HG02840 (cell line): ENCODE results near the gene GPR68.
"Not testable (repeated sequence)": the region's sequence is repeated elsewhere in the genome, so short reads cannot be mapped to it uniquely, and the experiment has no call there.

Experiments
- ATAC-seq: cut with Tn5 transposase; IDR thresholded peaks from one replicate; pipeline ENCODE4 v1.9.1; 2021; ENCODE audit warnings: mild to moderate bottlenecking, moderate library complexity, moderate number of reproducible peaks; ENCODE audit not compliant: unreplicated experiment, low FRiP score

The GPR68 gene

DNA sequence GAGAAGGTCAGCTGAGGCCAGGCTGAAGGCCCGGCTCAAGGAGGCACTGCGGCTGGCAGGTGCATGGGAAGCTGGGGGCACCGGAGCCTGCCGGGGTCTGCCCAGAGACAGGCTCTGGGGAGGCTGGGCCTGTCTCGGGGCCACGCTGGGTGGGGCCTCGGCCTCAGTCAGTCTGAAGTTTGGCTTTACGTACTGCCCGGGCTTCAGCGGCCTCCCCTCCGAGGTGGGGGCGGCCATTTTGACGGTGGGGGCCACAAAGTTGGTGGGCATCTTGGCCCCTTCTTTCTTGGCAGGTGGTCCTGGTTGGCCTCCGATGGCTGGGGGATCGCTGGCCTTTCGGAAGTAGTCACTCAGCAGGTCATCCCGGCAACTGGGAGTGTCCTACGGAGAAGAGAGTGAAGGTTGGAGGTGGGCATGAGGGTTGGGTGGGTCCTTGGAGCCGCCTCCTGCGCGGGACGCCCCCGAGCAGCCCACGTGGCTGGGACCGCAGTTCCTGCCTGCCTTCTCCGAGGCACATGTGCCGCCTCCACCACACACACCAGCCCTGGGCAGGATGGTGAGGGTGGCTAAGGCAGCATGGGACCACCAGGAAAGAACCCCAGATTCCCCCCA, 28.9 kb upstream of the GPR68 start:
- no peak for ATAC-seq

DNA sequence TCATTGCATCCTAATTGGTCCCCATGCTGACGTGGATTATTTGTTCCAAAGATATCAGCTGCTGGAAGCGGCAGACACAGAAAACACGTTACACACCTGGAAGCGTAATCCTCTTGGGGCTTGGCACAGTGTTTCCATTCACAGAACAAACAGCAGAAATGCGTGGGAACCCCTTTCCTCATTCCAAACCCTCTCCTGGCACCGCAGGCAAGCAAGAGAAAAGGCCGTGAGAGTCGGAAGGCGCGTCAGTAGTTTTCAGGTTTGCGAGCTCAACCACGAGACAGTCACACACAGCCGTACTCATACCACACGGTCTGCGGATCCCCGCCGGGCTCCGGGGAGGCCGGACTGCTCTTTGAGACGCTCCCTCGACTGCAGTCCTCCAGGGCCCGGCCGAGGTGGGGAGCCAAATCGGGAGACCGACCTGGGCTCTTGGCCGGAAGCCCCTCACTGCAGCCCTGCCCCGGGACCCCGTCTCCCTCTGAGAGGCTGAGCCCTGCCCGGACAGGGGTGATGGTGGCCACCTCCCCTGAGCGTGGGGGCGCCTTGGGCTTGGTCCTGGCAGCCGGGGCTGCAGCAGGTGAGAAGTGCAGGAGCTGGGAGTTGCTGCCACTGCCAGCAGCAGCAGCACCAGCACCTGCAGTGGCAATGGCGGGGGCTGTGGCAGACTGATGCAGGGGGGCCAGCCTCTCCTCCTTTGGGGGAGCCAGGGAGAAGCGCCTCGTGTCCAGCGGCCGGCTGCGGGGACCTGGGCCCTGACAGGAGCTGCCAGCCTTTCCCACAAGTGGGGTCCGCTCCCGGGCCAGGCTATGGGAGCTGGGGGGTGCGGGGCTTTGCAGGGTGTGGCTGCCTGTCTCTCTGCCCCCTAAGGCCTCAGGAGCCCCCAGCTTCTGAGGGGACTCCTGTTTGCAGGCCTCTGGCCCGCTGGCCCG, 28.1 kb upstream of the GPR68 start:
- ATAC-seq, result no peak

GRCh38 chr14:91271639-91272038, 27.1 kb upstream of the GPR68 start:
- ATAC-seq, result no peak

GRCh38 chr14:91270619-91271018, 26.1 kb upstream of the GPR68 start:
- no peak for ATAC-seq

DNA sequence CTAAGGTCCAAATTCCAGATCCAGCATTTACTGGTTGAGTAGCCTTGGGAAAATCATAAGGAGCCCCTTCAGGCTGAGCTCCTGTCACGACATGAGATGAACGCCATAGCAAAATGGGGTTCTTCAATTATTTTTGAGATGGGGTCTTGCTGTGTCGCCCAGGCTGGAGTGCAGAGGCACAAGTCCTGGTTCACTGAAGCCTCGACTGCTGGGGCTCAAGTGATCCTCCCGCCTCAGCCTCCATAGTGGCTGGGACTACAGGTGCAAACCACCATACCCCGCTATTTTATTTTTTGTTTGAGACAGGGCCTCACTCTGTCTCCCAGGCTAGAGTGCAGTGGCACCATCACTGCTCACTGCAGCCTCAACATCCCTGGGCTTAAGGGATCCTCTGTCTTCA, 25.7 kb upstream of the GPR68 start:
- ATAC-seq, result no peak

- no peak for ATAC-seq
Observed at GRCh38 chr14:91269076-91269991, 24.8 kb upstream of the GPR68 start.

GRCh38 chr14:91267965-91268437, 23.5 kb upstream of the GPR68 start:
- ATAC-seq, result no peak

DNA sequence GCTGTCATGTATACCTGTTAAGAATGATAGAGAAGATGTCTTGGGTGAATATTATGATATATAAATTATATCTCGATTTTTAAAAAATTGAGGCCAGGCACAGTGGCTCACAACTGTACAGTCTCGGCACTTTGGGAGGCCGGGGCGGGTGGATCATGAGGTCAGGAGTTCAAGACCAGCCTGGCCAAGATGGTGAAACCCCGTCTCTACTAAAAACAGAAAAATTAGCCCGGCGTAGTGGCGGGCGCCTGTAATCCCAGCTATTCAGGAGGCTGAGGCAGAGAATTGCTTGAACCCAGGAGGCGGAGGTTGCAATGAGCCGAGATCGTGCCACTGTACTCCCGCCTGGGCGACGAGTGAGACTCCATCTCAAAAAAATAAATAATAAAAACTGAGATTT, 21.8 kb upstream of the GPR68 start:
- ATAC-seq, result not testable (repeated sequence)

GRCh38 chr14:91265404-91265803, 20.9 kb upstream of the GPR68 start:
- no peak for ATAC-seq

DNA sequence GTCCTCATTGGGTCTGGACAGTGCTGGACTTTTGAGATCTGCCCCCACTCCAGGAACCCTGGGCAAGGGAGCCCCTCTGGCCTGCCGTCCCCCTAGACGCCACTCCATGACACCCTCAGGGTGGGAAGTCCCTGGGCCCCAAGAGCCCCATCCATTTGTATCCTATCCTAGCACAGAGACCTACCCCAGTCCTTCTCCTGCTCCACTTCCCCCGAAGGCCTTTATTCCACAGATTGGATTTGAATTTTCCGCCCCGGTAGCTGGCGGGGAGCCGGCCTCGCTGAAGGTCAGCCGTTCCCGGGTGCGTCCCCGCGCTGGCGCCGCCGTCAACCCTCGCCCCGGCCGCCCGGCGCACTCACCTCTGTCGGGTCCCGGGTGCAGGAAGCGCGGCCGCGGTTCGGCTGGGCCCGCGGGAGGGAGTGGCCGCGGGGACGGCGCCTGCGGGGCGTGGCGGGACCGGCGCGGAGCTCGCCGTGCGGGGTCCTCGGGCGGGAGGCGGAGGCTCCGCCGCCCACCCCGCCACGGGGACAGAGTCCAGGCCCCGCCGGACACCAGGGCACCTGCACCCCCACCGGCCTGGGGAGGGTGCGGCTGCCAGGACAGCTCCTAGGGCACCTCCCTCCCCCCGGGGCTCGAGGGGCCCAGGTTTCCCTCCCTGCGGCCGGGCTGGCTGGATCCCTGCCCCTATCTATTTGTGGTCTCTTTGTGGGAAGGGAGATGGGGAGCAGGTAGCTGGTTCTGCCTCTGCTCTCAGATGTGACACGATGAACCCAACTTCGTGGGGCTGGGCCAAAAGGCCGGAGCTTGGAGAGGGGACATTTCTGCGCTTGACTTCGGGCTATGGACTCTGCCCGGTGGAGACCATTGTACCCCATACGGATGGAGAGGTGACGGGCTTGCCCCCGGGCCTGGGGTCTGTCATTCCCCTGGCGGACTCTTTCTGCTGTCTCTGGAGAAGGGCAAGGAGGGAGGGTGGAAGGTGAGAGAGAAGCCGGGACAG, 19.9 kb upstream of the GPR68 start:
- no peak for ATAC-seq

DNA sequence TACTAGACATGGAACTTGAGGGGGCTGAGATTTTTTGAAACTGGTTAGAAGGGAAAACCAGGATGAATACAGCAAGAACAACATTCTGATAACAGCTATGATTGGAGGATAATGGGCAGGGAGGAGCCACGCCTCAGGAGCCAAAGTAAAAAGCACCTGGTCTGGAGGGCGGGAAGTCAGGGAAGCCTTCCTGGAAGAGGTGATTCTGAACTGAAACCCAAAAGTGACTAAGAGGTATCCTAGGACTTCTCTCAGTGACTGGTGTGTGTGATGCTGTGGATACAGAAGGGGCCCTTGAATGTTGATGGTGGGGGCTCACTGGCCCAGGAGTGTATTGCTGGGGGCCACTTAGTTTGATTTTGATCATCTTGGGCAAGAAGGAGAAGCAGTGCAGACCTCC, 18.8 kb upstream of the GPR68 start:
- no peak for ATAC-seq

- ATAC-seq, result no peak
Observed at GRCh38 chr14:91261986-91262549, 17.6 kb upstream of the GPR68 start.

DNA sequence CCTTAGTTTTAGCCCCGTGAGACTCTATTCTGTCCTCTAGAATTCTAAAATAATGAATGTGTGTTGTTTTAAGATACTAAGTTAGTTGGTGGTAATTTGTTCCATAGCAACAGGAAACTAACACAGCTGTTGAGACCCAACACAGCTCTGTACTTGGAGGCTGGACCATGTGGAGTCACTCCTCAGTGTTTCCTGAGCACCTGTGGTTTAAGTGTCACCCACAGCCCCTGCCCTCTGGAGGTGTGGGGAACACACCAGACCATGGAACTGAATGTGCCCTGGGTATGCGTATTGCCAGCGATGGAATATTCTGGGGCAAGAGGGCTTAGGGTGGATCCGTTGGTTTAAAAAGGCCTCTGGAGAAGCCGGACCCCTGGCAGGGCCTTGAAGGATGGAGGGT, 16.6 kb upstream of the GPR68 start:
- no peak for ATAC-seq

- no peak for ATAC-seq
Observed at GRCh38 chr14:91258876-91259275, 14.4 kb upstream of the GPR68 start.

- no peak for ATAC-seq
Observed at GRCh38 chr14:91258011-91258618, 13.6 kb upstream of the GPR68 start.

DNA sequence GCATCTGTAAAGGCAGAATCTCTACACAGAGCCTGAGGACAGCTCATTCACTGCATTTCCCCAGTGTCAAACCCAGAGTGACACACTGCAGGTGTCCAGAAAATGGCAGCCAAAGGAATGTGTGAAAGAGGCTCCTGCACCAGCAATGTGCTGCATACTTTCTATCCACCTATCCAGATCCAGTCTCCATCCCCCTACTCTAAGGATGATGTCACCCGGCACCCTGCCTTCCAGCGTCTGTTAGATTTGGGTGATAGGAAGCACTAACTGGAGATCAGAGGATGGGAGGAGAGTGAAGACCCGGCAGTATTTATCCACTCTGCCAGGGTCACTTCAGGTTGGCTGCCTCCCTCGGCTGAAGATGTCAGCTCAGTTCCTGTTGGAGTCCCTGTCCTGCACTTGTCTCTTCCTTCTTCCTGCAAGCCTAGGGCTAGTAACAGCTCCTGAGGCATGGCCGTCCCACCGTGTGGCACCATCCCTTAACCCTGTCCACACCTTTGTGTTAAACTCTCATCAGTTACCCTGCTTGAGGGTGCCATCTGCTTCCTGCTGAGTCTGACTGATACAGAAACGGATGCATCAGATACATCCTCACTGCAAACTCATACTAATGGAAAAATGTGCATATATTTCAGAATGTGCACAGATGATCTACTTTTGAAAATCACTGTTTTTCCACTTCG, 13.0 kb upstream of the GPR68 start:
- ATAC-seq, result no peak

GRCh38 chr14:91256661-91257060, 12.2 kb upstream of the GPR68 start:
- ATAC-seq, result no peak

GRCh38 chr14:91255026-91255695, 10.7 kb upstream of the GPR68 start:
- ATAC-seq, result no peak
